Fibroblast of lung (primary cell): ENCODE data around the gene APOM.

Source experiments
- EZH2 ChIP-seq: IDR thresholded peaks from 2 replicates; pipeline ENCODE4 v1.5.1; 2012; ENCODE audit warnings: low read length, control low read depth, mild to moderate bottlenecking; ENCODE audit errors: missing control alignments
- TF ChIP-seq, protein P1 (sequence below), 2 donors: IDR thresholded peaks in 1 of 2; conservative IDR thresholded peaks in 1 of 2; 1 replicate in 1 of 2; 2 replicates in 1 of 2; pipeline ENCODE4 v1.5.1; 2011 to 2012; ENCODE audit warnings: low read length in 2 of 2, control low read depth in 1 of 2, inconsistent platforms in 1 of 2, low read depth in 1 of 2, mild to moderate bottlenecking in 1 of 2

DNA sequence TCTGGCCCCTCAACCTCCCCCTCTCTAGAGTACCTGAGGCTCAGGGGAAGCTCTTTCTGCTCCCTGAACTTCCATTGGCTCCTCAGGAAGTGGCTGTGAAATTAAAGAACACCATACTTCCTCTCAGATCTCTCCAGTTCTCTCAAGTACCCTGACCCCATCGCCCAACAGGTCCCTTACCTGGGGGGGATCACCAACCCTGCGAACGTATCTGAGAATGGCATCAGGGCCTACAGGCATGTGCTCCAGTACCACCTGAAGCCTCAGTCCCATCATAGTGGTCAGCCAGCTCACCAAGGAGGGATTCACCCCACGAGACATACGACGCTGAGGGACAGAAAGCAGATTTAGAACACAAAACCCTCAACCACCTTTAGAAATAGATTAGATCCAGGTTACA is 15.1 kb upstream of the APOM start:
- TF ChIP-seq, protein P1, sequence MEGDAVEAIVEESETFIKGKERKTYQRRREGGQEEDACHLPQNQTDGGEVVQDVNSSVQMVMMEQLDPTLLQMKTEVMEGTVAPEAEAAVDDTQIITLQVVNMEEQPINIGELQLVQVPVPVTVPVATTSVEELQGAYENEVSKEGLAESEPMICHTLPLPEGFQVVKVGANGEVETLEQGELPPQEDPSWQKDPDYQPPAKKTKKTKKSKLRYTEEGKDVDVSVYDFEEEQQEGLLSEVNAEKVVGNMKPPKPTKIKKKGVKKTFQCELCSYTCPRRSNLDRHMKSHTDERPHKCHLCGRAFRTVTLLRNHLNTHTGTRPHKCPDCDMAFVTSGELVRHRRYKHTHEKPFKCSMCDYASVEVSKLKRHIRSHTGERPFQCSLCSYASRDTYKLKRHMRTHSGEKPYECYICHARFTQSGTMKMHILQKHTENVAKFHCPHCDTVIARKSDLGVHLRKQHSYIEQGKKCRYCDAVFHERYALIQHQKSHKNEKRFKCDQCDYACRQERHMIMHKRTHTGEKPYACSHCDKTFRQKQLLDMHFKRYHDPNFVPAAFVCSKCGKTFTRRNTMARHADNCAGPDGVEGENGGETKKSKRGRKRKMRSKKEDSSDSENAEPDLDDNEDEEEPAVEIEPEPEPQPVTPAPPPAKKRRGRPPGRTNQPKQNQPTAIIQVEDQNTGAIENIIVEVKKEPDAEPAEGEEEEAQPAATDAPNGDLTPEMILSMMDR (conservative IDR thresholded peaks at IDR 0.05 in 1 of 2, IDR thresholded peaks at IDR 0.05 in 1 of 2; ENCODE audit: low read depth in 1 of 2, low read length in 2 of 2) = no peak
- TF ChIP-seq EZH2 = no peak
